MCF 10A (cell line): Measurements from ENCODE around the gene POFUT1. TPM values are rescaled to one million over a fixed set of nuclear protein-coding genes. Genes with fewer than 3 reads are reported as not detected.

Experiments used
- BruUV-seq: library from RNA; stranded (reverse); fragments of 400-500 nt; replicated peaks from 2 replicates; lab custom pipeline; 2021; lab: Mats Ljungman, UMichigan
- CTCF ChIA-PET: fragments of 300-600 bp; sonication (Branson Sonifier 250); formaldehyde crosslinking; extraction: SDS; loops from one replicate; lab custom pipeline; 2021; ENCODE audit warnings: antibody characterized with exemption, inconsistent platforms; lab: Yijun Ruan, JAX
- POLR2A ChIA-PET: fragments of 300-600, 350-650 bp; sonication (Branson Sonifier 250); formaldehyde crosslinking; extraction: SDS; loops from one replicate; lab custom pipeline; 2020; ENCODE audit warnings: antibody characterized with exemption, inconsistent platforms; lab: Yijun Ruan, JAX
- DNase-seq: peaks from one replicate; pipeline ENCODE4 v3.0.0-alpha.2; 2018; ENCODE audit not compliant: unreplicated experiment
- H3K27ac Mint-ChIP-seq: one replicate; pipeline ENCODE4 v1.8.0; 2022; ENCODE audit warnings: mild to moderate bottlenecking, low read depth, mixed read lengths; ENCODE audit not compliant: unreplicated experiment
- H3K27me3 Mint-ChIP-seq: one replicate; pipeline ENCODE4 v1.8.0; 2022; ENCODE audit warnings: mixed read lengths; ENCODE audit not compliant: insufficient read depth, unreplicated experiment
- H3K36me3 Mint-ChIP-seq: one replicate; pipeline ENCODE4 v1.8.0; 2022; ENCODE audit warnings: mild to moderate bottlenecking, moderate library complexity, mixed read lengths; ENCODE audit not compliant: insufficient read depth, unreplicated experiment
- H3K4me1 Mint-ChIP-seq: one replicate; pipeline ENCODE4 v1.8.0; 2022; ENCODE audit warnings: mixed read lengths; ENCODE audit not compliant: insufficient read depth, unreplicated experiment
- H3K4me3 Mint-ChIP-seq: one replicate; pipeline ENCODE4 v1.8.0; 2022; ENCODE audit warnings: mild to moderate bottlenecking, moderate library complexity, mixed read lengths; ENCODE audit not compliant: unreplicated experiment
- H3K9me3 Mint-ChIP-seq: one replicate; pipeline ENCODE4 v1.8.0; 2022; ENCODE audit warnings: mixed read lengths; ENCODE audit not compliant: unreplicated experiment
- intact Hi-C: fragments of 100-400 bp; cut with micrococcal nuclease; formaldehyde crosslinking; loops from 2 replicates; pipeline ENCODE4 v1.14.1; 2022
- total RNA-seq: library from RNA; stranded (reverse); gene quantifications from 2 replicates; pipeline ENCODE4 v1.2.3, GENCODE V29; 2022
- TF ChIP-seq, protein P1 (sequence below): fragments of 200-600 bp; IDR thresholded peaks from one replicate; pipeline ENCODE4 v1.8.0; 2022; ENCODE audit warnings: antibody characterized with exemption, mild to moderate bottlenecking; ENCODE audit not compliant: unreplicated experiment

The POFUT1 gene
- total RNA-seq, 1 experiment from 2014 or later = 43.9 TPM

DNA sequence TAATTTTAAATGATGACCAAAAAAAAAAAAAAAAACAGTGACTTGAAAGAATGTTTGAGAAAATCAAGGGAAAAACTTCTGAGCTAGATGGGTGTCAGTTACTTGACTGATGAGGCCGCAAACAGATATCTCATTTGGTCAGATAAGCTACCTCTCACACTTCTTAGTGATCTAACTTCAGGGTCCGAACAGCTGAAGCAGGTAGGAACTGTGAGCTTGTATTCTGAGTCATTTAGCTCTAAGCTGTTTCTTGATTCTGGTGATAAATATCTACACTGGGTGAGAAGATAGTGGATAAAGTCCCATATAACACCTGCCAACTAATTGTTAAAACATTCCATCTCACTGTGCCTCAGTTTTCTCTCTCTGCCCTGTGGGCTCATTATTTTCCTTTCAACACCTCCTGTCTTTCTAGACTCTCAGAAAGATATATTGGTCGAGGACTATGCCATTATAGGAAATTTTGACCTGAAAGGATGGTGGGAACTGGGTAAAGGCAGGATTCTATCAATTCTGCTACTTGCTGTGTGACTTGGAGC is 77.5 kb downstream of the POFUT1 start:
- Mint-ChIP-seq H3K4me1 (peaks cover 17% of the 10 kb centered on the region), H3K4me3 (no peak overlapping the region), H3K9me3 (no peaks in the 10 kb centered on the region), H3K36me3 (peaks cover 23% of the 10 kb centered on the region), H3K27me3 (no peaks in the 10 kb centered on the region), H3K27ac (peak overlapping the region; percentile 81)
- ChIA-PET POLR2A (interaction anchor here (0.8 to 1.7 kb wide), 6 partner anchors 9 to 389 kb away, joined by 3 to 7 read pairs (median 3); partner anchors contain the start of gene C20orf203), CTCF (interaction anchor here (1.0 to 1.3 kb wide), 4 partner anchors 8 to 51 kb away, joined by 3 to 6 read pairs (median 4); no protein-coding TSS in a partner anchor)
- BruUV-seq = no TSS peak
- intact Hi-C loops = no loop called here
- TF ChIP-seq, protein P1, sequence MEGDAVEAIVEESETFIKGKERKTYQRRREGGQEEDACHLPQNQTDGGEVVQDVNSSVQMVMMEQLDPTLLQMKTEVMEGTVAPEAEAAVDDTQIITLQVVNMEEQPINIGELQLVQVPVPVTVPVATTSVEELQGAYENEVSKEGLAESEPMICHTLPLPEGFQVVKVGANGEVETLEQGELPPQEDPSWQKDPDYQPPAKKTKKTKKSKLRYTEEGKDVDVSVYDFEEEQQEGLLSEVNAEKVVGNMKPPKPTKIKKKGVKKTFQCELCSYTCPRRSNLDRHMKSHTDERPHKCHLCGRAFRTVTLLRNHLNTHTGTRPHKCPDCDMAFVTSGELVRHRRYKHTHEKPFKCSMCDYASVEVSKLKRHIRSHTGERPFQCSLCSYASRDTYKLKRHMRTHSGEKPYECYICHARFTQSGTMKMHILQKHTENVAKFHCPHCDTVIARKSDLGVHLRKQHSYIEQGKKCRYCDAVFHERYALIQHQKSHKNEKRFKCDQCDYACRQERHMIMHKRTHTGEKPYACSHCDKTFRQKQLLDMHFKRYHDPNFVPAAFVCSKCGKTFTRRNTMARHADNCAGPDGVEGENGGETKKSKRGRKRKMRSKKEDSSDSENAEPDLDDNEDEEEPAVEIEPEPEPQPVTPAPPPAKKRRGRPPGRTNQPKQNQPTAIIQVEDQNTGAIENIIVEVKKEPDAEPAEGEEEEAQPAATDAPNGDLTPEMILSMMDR = no peak
- DNase-seq = no peak

DNA sequence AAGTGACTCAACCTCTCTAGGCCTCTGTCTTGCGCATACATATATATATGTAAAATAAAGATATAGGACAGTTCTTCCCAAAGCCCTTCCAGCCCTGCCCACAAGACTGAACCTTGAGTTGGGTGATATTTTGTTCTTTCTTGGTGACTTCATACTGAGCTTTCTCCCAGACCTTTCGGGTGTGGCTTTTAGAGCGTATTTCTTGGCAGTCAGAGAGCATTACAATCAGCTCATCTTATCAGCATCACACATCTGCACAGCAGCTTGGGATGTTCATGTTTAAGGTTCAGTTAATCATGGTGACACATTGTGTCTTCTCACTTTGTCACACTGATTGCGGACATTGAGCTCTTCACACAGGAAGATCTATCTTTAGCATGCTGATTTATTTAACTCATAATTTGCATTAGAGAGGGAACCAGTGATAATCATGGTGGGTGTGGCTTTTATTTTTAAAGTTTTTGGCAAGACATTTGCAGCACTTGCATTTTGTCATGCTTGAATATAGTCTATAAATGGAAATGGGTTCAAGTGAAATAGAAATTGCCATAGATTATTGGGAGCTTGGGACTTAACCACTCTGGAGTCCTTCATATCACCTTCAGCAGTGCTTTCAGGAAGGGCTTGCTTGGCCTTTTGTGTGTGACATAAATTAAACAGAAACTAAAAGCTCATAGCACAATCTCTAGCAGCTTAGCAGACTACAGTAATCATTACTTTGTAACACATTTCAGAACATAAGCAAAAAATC is 78.1 kb downstream of the POFUT1 start:
- intact Hi-C loops = no loop called here

DNA sequence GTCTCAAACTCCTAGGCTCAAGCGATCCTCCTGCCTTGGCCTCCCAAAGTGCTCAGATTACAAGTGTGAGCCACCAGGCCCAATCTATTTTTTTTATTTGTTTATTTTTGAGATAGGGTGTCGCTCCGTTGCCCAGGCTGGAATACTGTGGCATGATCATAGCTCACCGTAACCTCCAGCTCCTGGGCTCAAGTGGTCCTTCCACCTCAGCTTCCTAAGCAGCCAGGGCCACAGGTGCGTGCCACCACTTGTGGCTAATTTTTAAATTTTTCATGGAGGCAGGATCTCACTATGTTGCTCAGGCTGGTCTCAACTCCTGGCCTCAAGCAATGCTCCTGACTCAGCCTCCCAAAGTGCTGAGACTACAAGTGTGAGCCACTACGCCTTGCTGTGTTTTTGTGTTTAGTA is 79.6 kb downstream of the POFUT1 start:
- ChIA-PET POLR2A (no interaction called here), CTCF (interaction anchor here (0.6 to 0.7 kb wide), 2 partner anchors 45 to 435 kb away, joined by 3 read pairs; no protein-coding TSS in a partner anchor)
- H3K9me3 Mint-ChIP-seq = no peaks in the 10 kb centered on the region
- no peak for DNase-seq
- peaks cover 19% of the 10 kb centered on the region for H3K36me3 Mint-ChIP-seq
- H3K4me1 Mint-ChIP-seq = peaks cover 11% of the 10 kb centered on the region
- intact Hi-C loops = no loop called here
- TF ChIP-seq, protein P1 = no peak
- H3K27me3 Mint-ChIP-seq = no peaks in the 10 kb centered on the region
- no peak overlapping the region for H3K27ac Mint-ChIP-seq
- no peak overlapping the region for H3K4me3 Mint-ChIP-seq
- BruUV-seq = no TSS peak

More for the DNA sequence above, 78.1 kb downstream of the POFUT1 start:
- no peak for DNase-seq
- no peaks in the 10 kb centered on the region for H3K27me3 Mint-ChIP-seq
- BruUV-seq = no TSS peak
- H3K36me3 Mint-ChIP-seq = peaks cover 19% of the 10 kb centered on the region
- no peak overlapping the region for H3K4me3 Mint-ChIP-seq
- TF ChIP-seq, protein P1 = no peak
- H3K9me3 Mint-ChIP-seq = no peaks in the 10 kb centered on the region
- ChIA-PET CTCF (interaction anchor here (1.0 to 1.3 kb wide), 5 partner anchors 8 to 51 kb away, joined by 3 to 6 read pairs (median 3); no protein-coding TSS in a partner anchor), POLR2A (interaction anchor here (0.8 to 1.7 kb wide), 7 partner anchors 9 to 388 kb away, joined by 3 to 7 read pairs (median 3); partner anchors contain the start of gene C20orf203)
- H3K4me1 Mint-ChIP-seq = peaks cover 17% of the 10 kb centered on the region
- H3K27ac Mint-ChIP-seq = peak overlapping the region; percentile 74

Other genes starting within 250 kb of the POFUT1 start
- gene XKR7, start 239.7 kb upstream of the POFUT1 start, total RNA-seq = not detected in 2 replicates
- gene CCM2L, start 197.4 kb upstream of the POFUT1 start, total RNA-seq = not detected in 2 replicates
- gene HCK, start 155.6 kb upstream of the POFUT1 start, total RNA-seq = not detected in 2 replicates
- 50.6 and 52.3 TPM in 2 replicates for gene TM9SF4, start 98.2 kb upstream of the POFUT1 start, total RNA-seq
- gene PLAGL2, start 137 bp upstream of the POFUT1 start, total RNA-seq = 18.4 and 18.6 TPM in 2 replicates
- gene KIF3B, start 69.8 kb downstream of the POFUT1 start, total RNA-seq = 21.7 and 28.7 TPM in 2 replicates
- gene ASXL1, start 150.5 kb downstream of the POFUT1 start, total RNA-seq = 58.9 and 69.9 TPM in 2 replicates